GM12878 (cell line): ENCODE data around the gene MYO1C. TPM values are rescaled to one million over a fixed set of nuclear protein-coding genes. Genes with fewer than 3 reads are reported as not detected.

ENCODE experiments used
- ATAC-seq: fragments of 200-7000 bp; cut with Tn5 transposase; 3 replicates; pipeline ENCODE4 v1.9.1; 2020; ENCODE audit warnings: mild to moderate bottlenecking, moderate library complexity
- BruUV-seq: library from RNA; stranded (reverse); fragments of 400-500 nt; replicated peaks from 2 replicates; lab custom pipeline; 2021; lab: Mats Ljungman, UMichigan
- CTCF ChIA-PET: fragments of 300-600 bp; sonication (Branson Sonifier 250); formaldehyde crosslinking; extraction: SDS; loops from one replicate; lab custom pipeline; 2021; ENCODE audit warnings: inconsistent platforms; lab: Yijun Ruan, JAX
- POLR2A ChIA-PET: fragments of 350-600 bp; formaldehyde crosslinking; extraction: SDS; loops from one replicate; lab custom pipeline; 2021; ENCODE audit warnings: inconsistent platforms; lab: Charles Lee
- RAD21 ChIA-PET: fragments of 300-600 bp; sonication (Branson Sonifier 250); formaldehyde crosslinking; loops from one replicate; lab custom pipeline; 2023; ENCODE audit warnings: antibody characterized with exemption; ENCODE audit not compliant: unreplicated experiment; lab: Charles Lee
- SMC1A ChIA-PET: fragments of 300-600 bp; sonication (Branson Sonifier 250); formaldehyde crosslinking; loops from one replicate; lab custom pipeline; 2023; ENCODE audit not compliant: unreplicated experiment, uncharacterized antibody; lab: Charles Lee
- DNase-seq: peaks from one replicate; pipeline ENCODE4 v3.0.0-alpha.2; 2011; ENCODE audit warnings: low read depth, low spot score
- FAIRE-seq: peaks from 3 replicates; lab custom pipeline; 2011; peaks lifted over from hg19 to GRCh38; lab: Jason Lieb, UNC
- H2AFZ ChIP-seq: 2 replicates; pipeline ENCODE4 v1.6.0; 2011; ENCODE audit warnings: low read depth, low read length, control low read depth; ENCODE audit not compliant: control insufficient read depth
- H3K27ac ChIP-seq: 2 replicates; pipeline ENCODE4 v1.5.1; 2011; ENCODE audit warnings: control low read depth; ENCODE audit not compliant: control insufficient read depth, insufficient read depth
- H3K27me3 ChIP-seq, 2 experiments: replicated peaks in 1 of 2; 2 replicates each; pipeline versions ENCODE4 v1.6.0 to v1.6.1; 2011; ENCODE audit warnings: low read length in 1 of 2; ENCODE audit not compliant: control insufficient read depth in 2 of 2, insufficient read depth in 2 of 2
- H3K36me3 ChIP-seq, 2 experiments: 2 replicates each; pipeline ENCODE4 v1.5.1; 2011; ENCODE audit warnings: low read length in 1 of 2; ENCODE audit not compliant: control insufficient read depth in 2 of 2, insufficient read depth in 2 of 2
- H3K4me1 ChIP-seq: 2 replicates; pipeline ENCODE4 v1.6.1; 2011; ENCODE audit warnings: mild to moderate bottlenecking, low read length, moderate library complexity, mixed read lengths; ENCODE audit not compliant: control insufficient read depth, insufficient read depth
- H3K4me2 ChIP-seq: 2 replicates; pipeline ENCODE4 v1.6.0; 2011; ENCODE audit warnings: control low read depth; ENCODE audit not compliant: control insufficient read depth, insufficient read depth
- H3K4me3 ChIP-seq: fragments of 200-600 bp; sonication (generic); 2 replicates; pipeline ENCODE4 v1.5.1; 2016
- H3K79me2 ChIP-seq: 2 replicates; pipeline ENCODE4 v1.6.0; 2011; ENCODE audit warnings: low read length; ENCODE audit not compliant: control insufficient read depth, insufficient read depth
- H3K9ac ChIP-seq: 2 replicates; pipeline ENCODE4 v1.8.0; 2011; ENCODE audit warnings: low read length, control low read depth, mixed read lengths; ENCODE audit not compliant: control insufficient read depth, insufficient read depth
- H3K9me3 ChIP-seq: replicated peaks from 3 replicates; pipeline ENCODE4 v1.5.1; 2011; ENCODE audit warnings: mild to moderate bottlenecking, low read length; ENCODE audit not compliant: control insufficient read depth, insufficient read depth
- H4K20me1 ChIP-seq: 2 replicates; pipeline ENCODE4 v1.6.0; 2011; ENCODE audit not compliant: control insufficient read depth, insufficient read depth
- BRCA1 ChIP-seq: IDR thresholded peaks from 2 replicates; pipeline ENCODE4 v1.6.1; 2011; ENCODE audit warnings: low read depth, low read length, improper control_type of control experiment
- CREB1 ChIP-seq: IDR thresholded peaks from 2 replicates; pipeline ENCODE4 v1.6.1; 2012; ENCODE audit warnings: low read depth, mild to moderate bottlenecking, inconsistent platforms
- EP300 ChIP-seq, 2 experiments: fragments of 150-350 bp in 1 of 2; IDR thresholded peaks; 2 replicates each; pipeline ENCODE4 v1.6.1; 2011 to 2012; ENCODE audit warnings: low read depth in 2 of 2, low read length in 2 of 2, borderline replicate concordance in 1 of 2, improper control_type of control experiment in 1 of 2, inconsistent platforms in 1 of 2; ENCODE audit not compliant: control insufficient read depth in 1 of 2
- KAT2A ChIP-seq: conservative IDR thresholded peaks from 2 replicates; pipeline ENCODE4 v1.6.1; 2011; ENCODE audit warnings: low read depth, low read length; ENCODE audit not compliant: control insufficient read depth
- KDM1A ChIP-seq: fragments of 200-600 bp; sonication (generic); IDR thresholded peaks from 2 replicates; pipeline ENCODE4 v1.6.1; 2016; ENCODE audit warnings: borderline replicate concordance
- PAX5 ChIP-seq: IDR thresholded peaks from 2 replicates; pipeline ENCODE4 v1.6.1; 2011; ENCODE audit warnings: low read depth, low read length, borderline replicate concordance
- POU2F2 ChIP-seq: IDR thresholded peaks from 3 replicates; pipeline ENCODE4 v1.6.1; 2011; ENCODE audit warnings: low read depth, mild to moderate bottlenecking, low read length, borderline replicate concordance
- RBBP5 ChIP-seq: fragments of 200-600 bp; sonication (generic); conservative IDR thresholded peaks from 2 replicates; pipeline ENCODE4 v1.6.1; 2016
- SMC3 ChIP-seq: IDR thresholded peaks from 2 replicates; pipeline ENCODE4 v1.6.1; 2011; ENCODE audit warnings: low read length, improper control_type of control experiment, borderline replicate concordance
- TCF7 ChIP-seq: IDR thresholded peaks from 2 replicates; pipeline ENCODE4 v1.6.1; 2014; ENCODE audit warnings: antibody characterized with exemption, borderline replicate concordance
- WGBS: methylation state at CpG from one replicate; pipeline ENCODE4 v1.1.6; 2016; ENCODE audit warnings: low lambda C conversion rate; ENCODE audit not compliant: insufficient replicate concordance, insufficient coverage; ENCODE audit errors: missing lambda C conversion rate; 5-methylcytosine and 5-hydroxymethylcytosine counted together
- in situ Hi-C: fragments of 300-500 bp; cut with MboI; formaldehyde crosslinking; loops from 9 replicates; pipeline ENCODE4 v1.14.3; 2018; ENCODE audit warnings: mixed read lengths
- intact Hi-C: fragments of 100-400 bp; cut with micrococcal nuclease; formaldehyde crosslinking; loops from one replicate; pipeline ENCODE4 v1.14.2; 2022; ENCODE audit not compliant: unreplicated experiment
- polyA plus RNA-seq, 11 experiments: library from polyadenylated mRNA; depleted of rRNA in 4 of 11; unstranded in 6 of 11; stranded (reverse) in 5 of 11; fragments of >200 nt; fragmentation: Nextera tagmentation in 4 of 11; fragmentation: Illumina TruSeq in 1 of 11; extraction: Ambion mirVana in 4 of 11; extraction: Trizol in 1 of 11; gene quantifications; 1 replicate in 1 of 11; 2 replicates in 10 of 11; pipeline versions ENCODE4 v1.2.1 to v1.2.3, GENCODE V29; 2011 to 2016; ENCODE audit warnings: inconsistent platforms in 2 of 11, missing spikeins in 2 of 11, low read depth in 1 of 11
- total RNA-seq, 4 experiments: library from RNA; depleted of rRNA in 3 of 4; stranded (reverse); fragments of >200 nt in 3 of 4; fragmentation: Illumina TruSeq in 1 of 4; extraction: Trizol in 1 of 4; gene quantifications; 2 replicates each; pipeline versions ENCODE4 v1.2.1 to v1.2.3, GENCODE V29; 2013 to 2021
- TF ChIP-seq, protein P1 (sequence below): IDR thresholded peaks from 2 replicates; pipeline ENCODE4 v1.6.1; 2011; ENCODE audit warnings: low read depth, mild to moderate bottlenecking, low read length, moderate library complexity, borderline replicate concordance; ENCODE audit errors: extremely low read depth
- TF ChIP-seq, protein P2 (sequence below): fragments of 450-650 bp; IDR thresholded peaks from 2 replicates; pipeline ENCODE4 v1.6.1; 2017; ENCODE audit warnings: borderline replicate concordance
- TF ChIP-seq, protein P3 (sequence below): fragments of 450-650 bp; IDR thresholded peaks from 2 replicates; pipeline ENCODE4 v1.6.1; 2016; ENCODE audit warnings: mild to moderate bottlenecking
- TF ChIP-seq, protein P4 (sequence below): fragments of 450-650 bp; IDR thresholded peaks from 2 replicates; pipeline ENCODE4 v1.6.1; 2017; ENCODE audit warnings: mild to moderate bottlenecking
- TF ChIP-seq, protein P5 (sequence below): fragments of 450-650 bp; formaldehyde crosslinking; IDR thresholded peaks from 2 replicates; pipeline ENCODE4 v1.5.0; 2022; ENCODE audit warnings: mild to moderate bottlenecking, missing genetic modification characterization

The MYO1C gene
- total and polyA plus RNA-seq, 10 of the 15 experiments (the other 5 are each of a cell fraction or from before 2014, with no cell fraction given) = 1.2 to 92.0 (median 36.6) TPM

DNA sequence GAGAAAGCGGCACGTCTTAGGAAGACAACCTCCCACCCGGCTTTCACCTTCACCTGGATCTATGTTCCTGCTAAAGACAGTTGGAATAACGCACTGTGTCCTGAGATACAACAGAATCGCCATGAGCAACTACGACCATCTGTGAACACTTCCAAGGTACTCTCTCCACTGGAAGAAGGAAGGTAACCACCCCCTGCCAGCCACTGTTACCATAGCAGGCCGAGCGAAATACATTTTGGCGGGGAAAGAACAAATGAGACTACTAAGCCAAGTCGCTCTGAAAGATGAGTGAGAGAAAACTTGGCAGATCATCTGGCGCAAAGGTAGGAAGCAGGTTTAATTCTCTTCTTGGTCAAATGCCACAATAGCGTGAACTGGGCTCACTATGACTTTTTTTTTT is 46.3 kb downstream of the MYO1C start:
- RAD21 ChIA-PET = no interaction called here
- BruUV-seq = no TSS peak
- no peak overlapping the region for H3K4me2 ChIP-seq
- 92% methylated on average over 12 of the region's 12 CpGs for WGBS
- H3K27ac ChIP-seq = no peak overlapping the region
- H3K4me3 ChIP-seq = no peak overlapping the region
- no peak overlapping the region for H3K9ac ChIP-seq
- no peaks in the 10 kb centered on the region for H3K27me3 ChIP-seq
- H3K4me1 ChIP-seq = no peaks in the 10 kb centered on the region
- peaks cover 58% of the 10 kb centered on the region for H3K79me2 ChIP-seq
- FAIRE-seq (no peak), ATAC-seq (no peak), DNase-seq (no peak)
- peaks cover 4% of the 10 kb centered on the region for H4K20me1 ChIP-seq
- H2AFZ ChIP-seq = no peak overlapping the region
- TF ChIP-seq PAX5 = no peak
- TF ChIP-seq KDM1A = no peak
- TF ChIP-seq TCF7 = no peak
- TF ChIP-seq SMC3 = no peak
- TF ChIP-seq, protein P1, sequence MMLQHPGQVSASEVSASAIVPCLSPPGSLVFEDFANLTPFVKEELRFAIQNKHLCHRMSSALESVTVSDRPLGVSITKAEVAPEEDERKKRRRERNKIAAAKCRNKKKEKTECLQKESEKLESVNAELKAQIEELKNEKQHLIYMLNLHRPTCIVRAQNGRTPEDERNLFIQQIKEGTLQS = no peak
- no peak for TF ChIP-seq BRCA1
- TF ChIP-seq, protein P2, sequence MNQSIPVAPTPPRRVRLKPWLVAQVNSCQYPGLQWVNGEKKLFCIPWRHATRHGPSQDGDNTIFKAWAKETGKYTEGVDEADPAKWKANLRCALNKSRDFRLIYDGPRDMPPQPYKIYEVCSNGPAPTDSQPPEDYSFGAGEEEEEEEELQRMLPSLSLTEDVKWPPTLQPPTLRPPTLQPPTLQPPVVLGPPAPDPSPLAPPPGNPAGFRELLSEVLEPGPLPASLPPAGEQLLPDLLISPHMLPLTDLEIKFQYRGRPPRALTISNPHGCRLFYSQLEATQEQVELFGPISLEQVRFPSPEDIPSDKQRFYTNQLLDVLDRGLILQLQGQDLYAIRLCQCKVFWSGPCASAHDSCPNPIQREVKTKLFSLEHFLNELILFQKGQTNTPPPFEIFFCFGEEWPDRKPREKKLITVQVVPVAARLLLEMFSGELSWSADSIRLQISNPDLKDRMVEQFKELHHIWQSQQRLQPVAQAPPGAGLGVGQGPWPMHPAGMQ = no peak
- no peak for TF ChIP-seq RBBP5
- no peak for TF ChIP-seq EP300 (IDR thresholded peaks at IDR 0.05; ENCODE audit: borderline replicate concordance in 1 of 2, control insufficient read depth in 1 of 2, low read depth in 2 of 2, low read length in 2 of 2)
- no peak for TF ChIP-seq POU2F2
- TF ChIP-seq, protein P3, sequence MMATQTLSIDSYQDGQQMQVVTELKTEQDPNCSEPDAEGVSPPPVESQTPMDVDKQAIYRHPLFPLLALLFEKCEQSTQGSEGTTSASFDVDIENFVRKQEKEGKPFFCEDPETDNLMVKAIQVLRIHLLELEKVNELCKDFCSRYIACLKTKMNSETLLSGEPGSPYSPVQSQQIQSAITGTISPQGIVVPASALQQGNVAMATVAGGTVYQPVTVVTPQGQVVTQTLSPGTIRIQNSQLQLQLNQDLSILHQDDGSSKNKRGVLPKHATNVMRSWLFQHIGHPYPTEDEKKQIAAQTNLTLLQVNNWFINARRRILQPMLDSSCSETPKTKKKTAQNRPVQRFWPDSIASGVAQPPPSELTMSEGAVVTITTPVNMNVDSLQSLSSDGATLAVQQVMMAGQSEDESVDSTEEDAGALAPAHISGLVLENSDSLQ = no peak
- TF ChIP-seq, protein P4, sequence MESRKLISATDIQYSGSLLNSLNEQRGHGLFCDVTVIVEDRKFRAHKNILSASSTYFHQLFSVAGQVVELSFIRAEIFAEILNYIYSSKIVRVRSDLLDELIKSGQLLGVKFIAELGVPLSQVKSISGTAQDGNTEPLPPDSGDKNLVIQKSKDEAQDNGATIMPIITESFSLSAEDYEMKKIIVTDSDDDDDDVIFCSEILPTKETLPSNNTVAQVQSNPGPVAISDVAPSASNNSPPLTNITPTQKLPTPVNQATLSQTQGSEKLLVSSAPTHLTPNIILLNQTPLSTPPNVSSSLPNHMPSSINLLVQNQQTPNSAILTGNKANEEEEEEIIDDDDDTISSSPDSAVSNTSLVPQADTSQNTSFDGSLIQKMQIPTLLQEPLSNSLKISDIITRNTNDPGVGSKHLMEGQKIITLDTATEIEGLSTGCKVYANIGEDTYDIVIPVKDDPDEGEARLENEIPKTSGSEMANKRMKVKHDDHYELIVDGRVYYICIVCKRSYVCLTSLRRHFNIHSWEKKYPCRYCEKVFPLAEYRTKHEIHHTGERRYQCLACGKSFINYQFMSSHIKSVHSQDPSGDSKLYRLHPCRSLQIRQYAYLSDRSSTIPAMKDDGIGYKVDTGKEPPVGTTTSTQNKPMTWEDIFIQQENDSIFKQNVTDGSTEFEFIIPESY = no peak
- TF ChIP-seq KAT2A = no peak
- TF ChIP-seq CREB1 = no peak
- TF ChIP-seq, protein P5, sequence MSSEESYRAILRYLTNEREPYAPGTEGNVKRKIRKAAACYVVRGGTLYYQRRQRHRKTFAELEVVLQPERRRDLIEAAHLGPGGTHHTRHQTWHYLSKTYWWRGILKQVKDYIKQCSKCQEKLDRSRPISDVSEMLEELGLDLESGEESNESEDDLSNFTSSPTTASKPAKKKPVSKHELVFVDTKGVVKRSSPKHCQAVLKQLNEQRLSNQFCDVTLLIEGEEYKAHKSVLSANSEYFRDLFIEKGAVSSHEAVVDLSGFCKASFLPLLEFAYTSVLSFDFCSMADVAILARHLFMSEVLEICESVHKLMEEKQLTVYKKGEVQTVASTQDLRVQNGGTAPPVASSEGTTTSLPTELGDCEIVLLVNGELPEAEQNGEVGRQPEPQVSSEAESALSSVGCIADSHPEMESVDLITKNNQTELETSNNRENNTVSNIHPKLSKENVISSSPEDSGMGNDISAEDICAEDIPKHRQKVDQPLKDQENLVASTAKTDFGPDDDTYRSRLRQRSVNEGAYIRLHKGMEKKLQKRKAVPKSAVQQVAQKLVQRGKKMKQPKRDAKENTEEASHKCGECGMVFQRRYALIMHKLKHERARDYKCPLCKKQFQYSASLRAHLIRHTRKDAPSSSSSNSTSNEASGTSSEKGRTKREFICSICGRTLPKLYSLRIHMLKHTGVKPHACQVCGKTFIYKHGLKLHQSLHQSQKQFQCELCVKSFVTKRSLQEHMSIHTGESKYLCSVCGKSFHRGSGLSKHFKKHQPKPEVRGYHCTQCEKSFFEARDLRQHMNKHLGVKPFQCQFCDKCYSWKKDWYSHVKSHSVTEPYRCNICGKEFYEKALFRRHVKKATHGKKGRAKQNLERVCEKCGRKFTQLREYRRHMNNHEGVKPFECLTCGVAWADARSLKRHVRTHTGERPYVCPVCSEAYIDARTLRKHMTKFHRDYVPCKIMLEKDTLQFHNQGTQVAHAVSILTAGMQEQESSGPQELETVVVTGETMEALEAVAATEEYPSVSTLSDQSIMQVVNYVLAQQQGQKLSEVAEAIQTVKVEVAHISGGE (CRISPR knock-in tag) = no peak
- intact Hi-C loops (no loop called here), in situ Hi-C loops (no loop called here)
- SMC1A ChIA-PET = no interaction called here
- POLR2A ChIA-PET = interaction anchor here (0.6 kb wide), 1 partner anchor 268 kb away, joined by 3 read pairs; no protein-coding TSS in a partner anchor
- H3K36me3 ChIP-seq = peaks cover 0 to 8% of the 10 kb centered on the region in 2 experiments; a peak in 2 of 4 replicates
- CTCF ChIA-PET = interaction anchor here (0.6 kb wide), 1 partner anchor 69 kb away, joined by 4 read pairs; no protein-coding TSS in a partner anchor
- H3K9me3 ChIP-seq = no peaks in the 10 kb centered on the region
